GM23338 (cell line): ENCODE results near the gene CRTC1. TPM values are rescaled to one million over a fixed set of nuclear protein-coding genes. Genes with fewer than 3 reads are reported as not detected.

Source experiments
- ATAC-seq: fragments of 200-7000 bp; cut with Tn5 transposase; 3 replicates; pipeline ENCODE4 v1.9.1; 2020
- DNase-seq: peaks from one replicate; pipeline ENCODE4 v3.0.0-alpha.2; 2015; ENCODE audit warnings: low spot score
- H2AFZ ChIP-seq: fragments of 200-600 bp; sonication (generic); 2 replicates; pipeline ENCODE4 v1.8.0; 2016; ENCODE audit warnings: antibody characterized with exemption, mild to moderate bottlenecking, moderate library complexity
- H3F3A ChIP-seq: fragments of 200-600 bp; sonication (generic); replicated peaks from 2 replicates; pipeline ENCODE4 v1.8.0; 2017; ENCODE audit warnings: antibody characterized with exemption, mixed run types, low read depth
- H3K27ac ChIP-seq: fragments of 200-600 bp; sonication (generic); 2 replicates; pipeline ENCODE4 v1.6.1; 2016; ENCODE audit warnings: low read depth
- H3K27me3 ChIP-seq: fragments of 200-600 bp; sonication (generic); 2 replicates; pipeline ENCODE4 v1.8.0; 2016; ENCODE audit warnings: mild to moderate bottlenecking, mixed run types, moderate library complexity; ENCODE audit not compliant: insufficient read depth
- H3K36me3 ChIP-seq: fragments of 200-600 bp; sonication (generic); 2 replicates; pipeline ENCODE4 v1.8.0; 2016; ENCODE audit warnings: mild to moderate bottlenecking; ENCODE audit not compliant: insufficient read depth
- H3K4me1 ChIP-seq: fragments of 200-600 bp; sonication (generic); 2 replicates; pipeline ENCODE4 v1.8.0; 2016; ENCODE audit warnings: mild to moderate bottlenecking, moderate library complexity; ENCODE audit not compliant: insufficient read depth
- H3K4me2 ChIP-seq: fragments of 200-600 bp; sonication (generic); 2 replicates; pipeline ENCODE4 v1.7.1; 2017; ENCODE audit warnings: mixed run types
- H3K4me3 ChIP-seq: fragments of 200-600 bp; sonication (generic); 2 replicates; pipeline ENCODE4 v1.6.1; 2016; ENCODE audit warnings: mixed run types
- H3K79me2 ChIP-seq: fragments of 200-600 bp; sonication (generic); replicated peaks from 2 replicates; pipeline ENCODE4 v1.8.0; 2017; ENCODE audit warnings: mild to moderate bottlenecking; ENCODE audit not compliant: insufficient read depth
- H3K9me2 ChIP-seq: fragments of 200-600 bp; sonication (generic); 2 replicates; pipeline ENCODE4 v1.8.0; 2017; ENCODE audit not compliant: insufficient read depth
- H4K20me1 ChIP-seq: fragments of 200-600 bp; sonication (generic); replicated peaks from 2 replicates; pipeline ENCODE4 v1.8.0; 2017; ENCODE audit warnings: mild to moderate bottlenecking; ENCODE audit not compliant: insufficient read depth
- H3K27ac Mint-ChIP-seq: 2 replicates; pipeline ENCODE4 v1.8.0; 2020; ENCODE audit warnings: inconsistent platforms, mild to moderate bottlenecking, moderate library complexity, mixed read lengths
- H3K27me3 Mint-ChIP-seq: 3 replicates; pipeline ENCODE4 v1.8.0; 2022; ENCODE audit warnings: low read depth, mild to moderate bottlenecking, moderate library complexity, mixed read lengths, inconsistent platforms; ENCODE audit not compliant: insufficient read depth, poor library complexity
- H3K36me3 Mint-ChIP-seq: 3 replicates; pipeline ENCODE4 v1.8.0; 2021; ENCODE audit warnings: low read depth, mild to moderate bottlenecking, inconsistent platforms, moderate library complexity, mixed read lengths
- H3K4me1 Mint-ChIP-seq: 3 replicates; pipeline ENCODE4 v1.8.0; 2020; ENCODE audit warnings: mild to moderate bottlenecking, inconsistent platforms, mixed read lengths
- H3K4me3 Mint-ChIP-seq: 3 replicates; pipeline ENCODE4 v1.8.0; 2021; ENCODE audit warnings: moderate library complexity, mild to moderate bottlenecking, inconsistent platforms, mixed read lengths
- H3K9me3 Mint-ChIP-seq: 3 replicates; pipeline ENCODE4 v1.8.0; 2020; ENCODE audit warnings: moderate library complexity, mild to moderate bottlenecking, inconsistent platforms, mixed read lengths
- CTCF ChIP-seq, 2 experiments: fragments of 200-600 bp in 1 of 2; sonication (generic) in 1 of 2; conservative IDR thresholded peaks; 2 replicates each; pipeline versions ENCODE4 v1.5.1 to v1.6.1; 2016 to 2017; ENCODE audit warnings: antibody characterized with exemption in 2 of 2, low read depth in 2 of 2, mild to moderate bottlenecking in 2 of 2, moderate library complexity in 1 of 2
- EZH2 ChIP-seq: fragments of 200-600 bp; sonication (generic); IDR thresholded peaks from one replicate; pipeline ENCODE4 v1.8.0; 2017; ENCODE audit warnings: antibody characterized with exemption, mild to moderate bottlenecking, low read depth; ENCODE audit not compliant: unreplicated experiment
- EZH2phosphoT487 ChIP-seq: fragments of 200-600 bp; sonication (generic); IDR thresholded peaks from one replicate; pipeline ENCODE4 v1.8.1; 2018; ENCODE audit warnings: antibody characterized with exemption; ENCODE audit not compliant: unreplicated experiment
- JUNB ChIP-seq: IDR thresholded peaks from one replicate; pipeline ENCODE4 v1.6.1; 2016; ENCODE audit warnings: antibody characterized with exemption; ENCODE audit not compliant: unreplicated experiment
- NANOG ChIP-seq: IDR thresholded peaks from 2 replicates; pipeline ENCODE4 v1.6.1; 2016; ENCODE audit warnings: antibody characterized with exemption, borderline replicate concordance
- POLR2AphosphoS5 ChIP-seq: IDR thresholded peaks from 2 replicates; pipeline ENCODE4 v1.6.1; 2016; ENCODE audit warnings: antibody characterized with exemption, low read depth
- REST ChIP-seq: IDR thresholded peaks from one replicate; pipeline ENCODE4 v1.6.1; 2018; ENCODE audit warnings: antibody characterized with exemption; ENCODE audit not compliant: unreplicated experiment
- STAT1 ChIP-seq: IDR thresholded peaks from one replicate; pipeline ENCODE4 v1.6.1; 2016; ENCODE audit warnings: antibody characterized with exemption; ENCODE audit not compliant: unreplicated experiment
- polyA plus RNA-seq: library from polyadenylated mRNA; unstranded; fragments of >200 nt; fragmentation: Nextera tagmentation; extraction: Ambion mirVana; gene quantifications from 2 replicates; pipeline ENCODE4 v1.2.1, GENCODE V29; 2016
- total RNA-seq: library from RNA; depleted of rRNA; stranded (reverse); fragments of >200 nt; shearing (Covaris generic); gene quantifications from 2 replicates; pipeline ENCODE4 v1.2.3, GENCODE V29; 2014

CRTC1 gene
- total and polyA plus RNA-seq, 2 experiments from 2014 or later = 5.4 to 8.4 TPM

GRCh38 chr19:18759304-18759994 is 76.0 kb downstream of the CRTC1 start:
- Histone ChIP-seq H4K20me1 (peaks cover 3% of the 10 kb centered on the region), H3K79me2 (no peaks in the 10 kb centered on the region), H3F3A (0 out of 2 replicates have a peak, but pooled peaks cover 3% of the 10 kb centered on the region), H2AFZ (no peak overlapping the region), H3K36me3 (no peaks in the 10 kb centered on the region), H3K9me2 (no peaks in the 10 kb centered on the region), H3K4me1 (no peaks in the 10 kb centered on the region), H3K4me2 (no peak overlapping the region), H3K27ac (no peak overlapping the region), H3K27me3 (peaks cover 14% of the 10 kb centered on the region), H3K4me3 (no peak overlapping the region)
- no peak for ATAC-seq
- H3K27ac Mint-ChIP-seq = no peak overlapping the region
- no peak overlapping the region for H3K4me3 Mint-ChIP-seq
- no peak for DNase-seq
- TF ChIP-seq STAT1 (no peak), REST (no peak), NANOG (no peak), JUNB (no peak), POLR2AphosphoS5 (no peak), CTCF (conservative IDR thresholded peaks at IDR 0.05; ENCODE audit: low read depth in 2 of 2) (no peak), EZH2 (no peak)
- H3K36me3 Mint-ChIP-seq = peaks cover 2% of the 10 kb centered on the region; the same call in 2 of the 3 replicates
- H3K9me3 Mint-ChIP-seq = no peaks in the 10 kb centered on the region
- H3K4me1 Mint-ChIP-seq = peaks cover 8% of the 10 kb centered on the region; the same call in 2 of the 3 replicates
- H3K27me3 Mint-ChIP-seq = peaks cover 26% of the 10 kb centered on the region

- H3K4me1 Mint-ChIP-seq = peaks cover 8% of the 10 kb centered on the region; the same call in 2 of the 3 replicates
- Histone ChIP-seq H4K20me1 (no peaks in the 10 kb centered on the region; the same call in 1 of the 2 replicates), H3K4me3 (no peak overlapping the region), H3K9me2 (no peaks in the 10 kb centered on the region), H3K27ac (no peak overlapping the region), H3K4me2 (no peak overlapping the region), H2AFZ (no peak overlapping the region), H3K27me3 (peaks cover 20% of the 10 kb centered on the region), H3K36me3 (no peaks in the 10 kb centered on the region), H3F3A (0 out of 2 replicates have a peak, but pooled peaks cover 3% of the 10 kb centered on the region), H3K79me2 (no peaks in the 10 kb centered on the region), H3K4me1 (no peaks in the 10 kb centered on the region)
- no peak overlapping the region for H3K27ac Mint-ChIP-seq
- H3K27me3 Mint-ChIP-seq = peaks cover 28% of the 10 kb centered on the region
- no peak overlapping the region for H3K4me3 Mint-ChIP-seq
- H3K9me3 Mint-ChIP-seq = no peaks in the 10 kb centered on the region
- TF ChIP-seq EZH2 (no peak), EZH2phosphoT487 (no peak)
- DNase-seq = no peak
- no peaks in the 10 kb centered on the region for H3K36me3 Mint-ChIP-seq
- ATAC-seq = no peak
Observed at GRCh38 chr19:18759995-18760426, 76.5 kb downstream of the CRTC1 start.
